Ovary (tissue), 3 donors: ENCODE data around the gene OR10V1.

ENCODE experiments used
- CTCF ChIP-seq, 3 donors: fragments of 450-650 bp in 2 of 3; fragments of 200-600 bp in 1 of 3; IDR thresholded peaks; one replicate each; pipeline versions ENCODE4 v1.5.1 to v1.8.0; 2016 to 2022; ENCODE audit warnings: antibody characterized with exemption in 3 of 3, mild to moderate bottlenecking in 1 of 3
- EP300 ChIP-seq: sonication (generic); formaldehyde crosslinking; IDR thresholded peaks from one replicate; pipeline ENCODE4 v1.6.1; 2017; ENCODE audit warnings: antibody characterized with exemption
- POLR2A ChIP-seq: fragments of 450-650 bp; IDR thresholded peaks from one replicate; pipeline ENCODE4 v1.6.1; 2017; ENCODE audit warnings: antibody characterized with exemption, mild to moderate bottlenecking, moderate library complexity
- donor health status: DM: no; HTN: no; CAD: no.

GRCh38 chr11:59668950-59669610, 44.6 kb downstream of the OR10V1 start, which contains the start of gene PATL1:
- TF ChIP-seq CTCF (IDR thresholded peaks at IDR 0.05) (no peak), POLR2A (peak; percentile 79), EP300 (peak; percentile 44)
